ENCODE results near the gene MSRB3. TPM values are rescaled to one million over a fixed set of nuclear protein-coding genes. Genes with fewer than 3 reads are reported as not detected.

MSRB3 gene
- total RNA-seq, 2 donors from 2014 or later = 1.2 to 2.1 TPM

DNA sequence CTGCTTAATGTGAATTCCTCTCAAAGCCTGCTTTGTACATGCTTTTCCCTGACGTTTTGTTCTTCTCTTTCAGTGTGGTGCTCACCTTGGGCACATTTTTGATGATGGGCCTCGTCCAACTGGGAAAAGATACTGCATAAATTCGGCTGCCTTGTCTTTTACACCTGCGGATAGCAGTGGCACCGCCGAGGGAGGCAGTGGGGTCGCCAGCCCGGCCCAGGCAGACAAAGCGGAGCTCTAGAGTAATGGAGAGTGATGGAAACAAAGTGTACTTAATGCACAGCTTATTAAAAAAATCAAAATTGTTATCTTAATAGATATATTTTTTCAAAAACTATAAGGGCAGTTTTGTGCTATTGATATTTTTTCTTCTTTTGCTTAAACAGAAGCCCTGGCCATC is 184.6 kb downstream of the MSRB3 start:
- Mint-ChIP-seq H3K4me1 (no peaks in the 10 kb centered on the region), H3K4me3 (no peak overlapping the region), H3K27me3 (ENCODE audit: insufficient read depth) (peaks cover 21% of the 10 kb centered on the region), H3K27ac (no peak overlapping the region), H3K9me3 (no peaks in the 10 kb centered on the region), H3K36me3 (ENCODE audit: low read depth) (no peaks in the 10 kb centered on the region)
- Histone ChIP-seq H3K9me3 (ENCODE audit: control insufficient read depth, low read length) (no peaks in the 10 kb centered on the region), H3K4me1 (ENCODE audit: control insufficient read depth, insufficient read depth, low read length) (no peaks in the 10 kb centered on the region), H3K4me3 (ENCODE audit: low read length) (no peak overlapping the region), H3K27me3 (ENCODE audit: control insufficient read depth, insufficient read depth, low read length, poor library complexity, severe bottlenecking) (peaks cover 6% of the 10 kb centered on the region), H3K36me3 (ENCODE audit: control insufficient read depth, insufficient read depth, low read length) (no peaks in the 10 kb centered on the region), H3K9ac (ENCODE audit: extremely low read depth, low read length, poor library complexity, severe bottlenecking) (no peak overlapping the region), H3K27ac (ENCODE audit: low read depth, low read length) (no peak overlapping the region)
- WGBS, 2 experiments (ENCODE audit: insufficient coverage in 1 of 2, insufficient read length in 1 of 2) = 71 to 91% methylated on average over 1 to 9 of the region's 9 CpGs
- DNase-seq = no peak
- TF ChIP-seq, protein P1, sequence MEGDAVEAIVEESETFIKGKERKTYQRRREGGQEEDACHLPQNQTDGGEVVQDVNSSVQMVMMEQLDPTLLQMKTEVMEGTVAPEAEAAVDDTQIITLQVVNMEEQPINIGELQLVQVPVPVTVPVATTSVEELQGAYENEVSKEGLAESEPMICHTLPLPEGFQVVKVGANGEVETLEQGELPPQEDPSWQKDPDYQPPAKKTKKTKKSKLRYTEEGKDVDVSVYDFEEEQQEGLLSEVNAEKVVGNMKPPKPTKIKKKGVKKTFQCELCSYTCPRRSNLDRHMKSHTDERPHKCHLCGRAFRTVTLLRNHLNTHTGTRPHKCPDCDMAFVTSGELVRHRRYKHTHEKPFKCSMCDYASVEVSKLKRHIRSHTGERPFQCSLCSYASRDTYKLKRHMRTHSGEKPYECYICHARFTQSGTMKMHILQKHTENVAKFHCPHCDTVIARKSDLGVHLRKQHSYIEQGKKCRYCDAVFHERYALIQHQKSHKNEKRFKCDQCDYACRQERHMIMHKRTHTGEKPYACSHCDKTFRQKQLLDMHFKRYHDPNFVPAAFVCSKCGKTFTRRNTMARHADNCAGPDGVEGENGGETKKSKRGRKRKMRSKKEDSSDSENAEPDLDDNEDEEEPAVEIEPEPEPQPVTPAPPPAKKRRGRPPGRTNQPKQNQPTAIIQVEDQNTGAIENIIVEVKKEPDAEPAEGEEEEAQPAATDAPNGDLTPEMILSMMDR (conservative IDR thresholded peaks at IDR 0.05) = no peak

DNA sequence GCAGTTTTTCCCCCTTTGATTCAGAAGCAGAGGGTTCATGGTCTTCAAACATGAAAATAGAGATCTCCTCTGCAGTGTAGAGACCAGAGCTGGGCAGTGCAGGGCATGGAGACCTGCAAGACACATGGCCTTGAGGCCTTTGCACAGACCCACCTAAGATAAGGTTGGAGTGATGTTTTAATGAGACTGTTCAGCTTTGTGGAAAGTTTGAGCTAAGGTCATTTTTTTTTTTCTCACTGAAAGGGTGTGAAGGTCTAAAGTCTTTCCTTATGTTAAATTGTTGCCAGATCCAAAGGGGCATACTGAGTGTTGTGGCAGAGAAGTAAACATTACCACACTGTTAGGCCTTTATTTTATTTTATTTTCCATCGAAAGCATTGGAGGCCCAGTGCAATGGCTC is 185.1 kb downstream of the MSRB3 start:
- no peak for DNase-seq
- no peak overlapping the region for H3K9ac ChIP-seq (ENCODE audit: extremely low read depth, low read length, poor library complexity, severe bottlenecking)
- TF ChIP-seq, protein P1 (conservative IDR thresholded peaks at IDR 0.05) = no peak
- no peaks in the 10 kb centered on the region for H3K36me3 ChIP-seq (ENCODE audit: control insufficient read depth, insufficient read depth, low read length)
- H3K4me3 ChIP-seq (ENCODE audit: low read length) = no peak overlapping the region
- 92% methylated on average over 1 of the region's 1 CpG; no CpG with 5 or more reads in 1 of the 2 experiments for WGBS, 2 experiments (ENCODE audit: insufficient coverage in 1 of 2, insufficient read length in 1 of 2)
- Mint-ChIP-seq H3K4me3 (no peak overlapping the region), H3K4me1 (no peaks in the 10 kb centered on the region), H3K9me3 (no peaks in the 10 kb centered on the region), H3K36me3 (ENCODE audit: low read depth) (no peaks in the 10 kb centered on the region), H3K27ac (no peak overlapping the region), H3K27me3 (ENCODE audit: insufficient read depth) (peaks cover 21% of the 10 kb centered on the region)
- H3K27me3 ChIP-seq (ENCODE audit: control insufficient read depth, insufficient read depth, low read length, poor library complexity, severe bottlenecking) = peaks cover 6% of the 10 kb centered on the region
- no peak overlapping the region for H3K27ac ChIP-seq (ENCODE audit: low read depth, low read length)
- no peaks in the 10 kb centered on the region for H3K9me3 ChIP-seq (ENCODE audit: control insufficient read depth, low read length)
- no peaks in the 10 kb centered on the region for H3K4me1 ChIP-seq (ENCODE audit: control insufficient read depth, insufficient read depth, low read length)

DNA sequence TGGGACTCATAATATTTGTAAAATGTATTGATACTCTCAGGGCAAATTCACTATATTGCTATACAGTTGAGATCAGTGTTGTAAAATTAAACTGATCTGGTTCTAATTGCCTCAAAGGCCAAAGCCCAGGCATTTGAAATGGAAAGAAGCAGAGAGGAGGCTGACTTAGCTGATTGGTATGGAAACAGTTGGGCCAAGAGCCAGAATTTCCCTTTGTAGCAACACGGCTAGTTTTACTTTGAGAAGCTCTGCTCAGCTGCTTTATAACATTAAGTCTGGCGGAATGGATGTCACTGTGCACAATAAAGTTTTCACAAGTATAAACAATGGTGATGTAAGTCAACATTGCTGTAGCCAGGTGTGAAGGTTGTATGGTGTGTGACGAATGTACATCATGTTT is 186.4 kb downstream of the MSRB3 start:
- no peak overlapping the region for H3K27ac ChIP-seq (ENCODE audit: low read depth, low read length)
- WGBS, 2 experiments (ENCODE audit: insufficient coverage in 1 of 2, insufficient read length in 1 of 2) = 90 to 92% methylated on average over 3 of the region's 3 CpGs
- H3K4me1 Mint-ChIP-seq = no peaks in the 10 kb centered on the region
- peaks cover 2% of the 10 kb centered on the region for H3K27me3 ChIP-seq (ENCODE audit: control insufficient read depth, insufficient read depth, low read length, poor library complexity, severe bottlenecking)
- no peaks in the 10 kb centered on the region for H3K36me3 ChIP-seq (ENCODE audit: control insufficient read depth, insufficient read depth, low read length)
- H3K4me1 ChIP-seq (ENCODE audit: control insufficient read depth, insufficient read depth, low read length) = no peaks in the 10 kb centered on the region
- H3K9me3 ChIP-seq (ENCODE audit: control insufficient read depth, low read length) = no peaks in the 10 kb centered on the region
- no peak overlapping the region for H3K4me3 ChIP-seq (ENCODE audit: low read length)
- TF ChIP-seq, protein P1 (conservative IDR thresholded peaks at IDR 0.05) = no peak
- DNase-seq = no peak
- no peak overlapping the region for H3K9ac ChIP-seq (ENCODE audit: extremely low read depth, low read length, poor library complexity, severe bottlenecking)
- peaks cover 15% of the 10 kb centered on the region for H3K27me3 Mint-ChIP-seq (ENCODE audit: insufficient read depth)
- no peaks in the 10 kb centered on the region for H3K9me3 Mint-ChIP-seq
- H3K36me3 Mint-ChIP-seq (ENCODE audit: low read depth) = no peaks in the 10 kb centered on the region
- H3K4me3 Mint-ChIP-seq = no peak overlapping the region
- no peak overlapping the region for H3K27ac Mint-ChIP-seq

All from endodermal cell (in vitro differentiated cells).